ENCODE data around the gene WNT9B. TPM values are rescaled to one million over a fixed set of nuclear protein-coding genes. Genes with fewer than 3 reads are reported as not detected.

The WNT9B gene
- total RNA-seq, 1 donor from 2014 or later: 5.0 TPM

- DNase-seq (ENCODE audit: low read depth): no peak
Observed at GRCh38 chr17:46881015-46881414, 29.6 kb downstream of the WNT9B start.

GRCh38 chr17:46882666-46883065 is 31.3 kb downstream of the WNT9B start:
- no peak for DNase-seq (ENCODE audit: low read depth)

- no peak for DNase-seq (ENCODE audit: low read depth)
Observed at GRCh38 chr17:46883871-46884520, 32.6 kb downstream of the WNT9B start.

GRCh38 chr17:46884552-46884951 is 33.2 kb downstream of the WNT9B start:
- DNase-seq (ENCODE audit: low read depth): no peak

GRCh38 chr17:46885415-46886309 is 34.3 kb downstream of the WNT9B start:
- no peak for DNase-seq (ENCODE audit: low read depth)

GRCh38 chr17:46886310-46886663 is 34.9 kb downstream of the WNT9B start:
- DNase-seq (ENCODE audit: low read depth): no peak

GRCh38 chr17:46887717-46888116 is 36.3 kb downstream of the WNT9B start:
- DNase-seq (ENCODE audit: low read depth): no peak

GRCh38 chr17:46888727-46889126 is 37.3 kb downstream of the WNT9B start:
- DNase-seq (ENCODE audit: low read depth): no peak

- DNase-seq (ENCODE audit: low read depth): no peak
Observed at GRCh38 chr17:46889519-46889918, 38.1 kb downstream of the WNT9B start.

GRCh38 chr17:46889992-46890564 is 38.7 kb downstream of the WNT9B start:
- no peak for DNase-seq (ENCODE audit: low read depth)

GRCh38 chr17:46890638-46891037 is 39.3 kb downstream of the WNT9B start:
- DNase-seq (ENCODE audit: low read depth): no peak

- DNase-seq (ENCODE audit: low read depth): no peak
Observed at GRCh38 chr17:46892192-46892703, 40.9 kb downstream of the WNT9B start.

- no peak for DNase-seq (ENCODE audit: low read depth)
Observed at GRCh38 chr17:46894024-46894423, 42.6 kb downstream of the WNT9B start.

GRCh38 chr17:46894476-46895151 is 43.2 kb downstream of the WNT9B start:
- DNase-seq (ENCODE audit: low read depth): peak; percentile 22

- DNase-seq (ENCODE audit: low read depth): no peak
Observed at GRCh38 chr17:46895171-46895570, 43.8 kb downstream of the WNT9B start.

- no peak for DNase-seq (ENCODE audit: low read depth)
Observed at GRCh38 chr17:46896991-46897390, 45.6 kb downstream of the WNT9B start.

GRCh38 chr17:46898364-46898763 is 47.0 kb downstream of the WNT9B start:
- DNase-seq (ENCODE audit: low read depth): no peak

- no peak for DNase-seq (ENCODE audit: low read depth)
Observed at GRCh38 chr17:46898860-46899259, 47.5 kb downstream of the WNT9B start.

GRCh38 chr17:46901291-46901690 is 49.9 kb downstream of the WNT9B start:
- DNase-seq (ENCODE audit: low read depth): no peak

- no peak for DNase-seq (ENCODE audit: low read depth)
Observed at GRCh38 chr17:46903762-46904672, 52.6 kb downstream of the WNT9B start.

All from renal cortical epithelial cell (primary cell).